Measurements from ENCODE around the gene CLEC9A.

GRCh38 chr12:10069976-10070375 is 39.5 kb downstream of the CLEC9A start:
- TF ChIP-seq CTCF (IDR thresholded peaks at IDR 0.05; ENCODE audit: control extremely low read depth in 1 of 3, insufficient read depth in 1 of 3, low read depth in 1 of 3, low read length in 3 of 3) (no peak), CBX8 (IDR thresholded peaks at IDR 0.05; ENCODE audit: borderline replicate concordance, low read depth, low read length) (no peak), EP300 (IDR thresholded peaks at IDR 0.05; ENCODE audit: borderline replicate concordance in 1 of 2, low read depth in 2 of 2, low read length in 2 of 2) (no peak), BACH1 (IDR thresholded peaks at IDR 0.05; ENCODE audit: low read length) (no peak), TEAD4 (IDR thresholded peaks at IDR 0.05; ENCODE audit: low read depth, low read length) (no peak), EGR1 (IDR thresholded peaks at IDR 0.05; ENCODE audit: borderline replicate concordance, low read depth, low read length) (no peak), SP1 (IDR thresholded peaks at IDR 0.05; ENCODE audit: low read depth, low read length) (no peak)
- TF ChIP-seq, protein P1, sequence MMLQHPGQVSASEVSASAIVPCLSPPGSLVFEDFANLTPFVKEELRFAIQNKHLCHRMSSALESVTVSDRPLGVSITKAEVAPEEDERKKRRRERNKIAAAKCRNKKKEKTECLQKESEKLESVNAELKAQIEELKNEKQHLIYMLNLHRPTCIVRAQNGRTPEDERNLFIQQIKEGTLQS (IDR thresholded peaks at IDR 0.05; ENCODE audit: insufficient read depth, low read depth, low read length): no peak
